T-helper 22 cell (primary cell): ENCODE data around the gene PKM.
"Not testable (repeated sequence)": the region's sequence is repeated elsewhere in the genome, so short reads cannot be mapped to it uniquely, and the experiment has no call there.

Experiments used
- DNase-seq: peaks from one replicate; pipeline ENCODE4 v3.0.0-alpha.2; 2020; ENCODE audit warnings: low read depth

Gene PKM

DNA sequence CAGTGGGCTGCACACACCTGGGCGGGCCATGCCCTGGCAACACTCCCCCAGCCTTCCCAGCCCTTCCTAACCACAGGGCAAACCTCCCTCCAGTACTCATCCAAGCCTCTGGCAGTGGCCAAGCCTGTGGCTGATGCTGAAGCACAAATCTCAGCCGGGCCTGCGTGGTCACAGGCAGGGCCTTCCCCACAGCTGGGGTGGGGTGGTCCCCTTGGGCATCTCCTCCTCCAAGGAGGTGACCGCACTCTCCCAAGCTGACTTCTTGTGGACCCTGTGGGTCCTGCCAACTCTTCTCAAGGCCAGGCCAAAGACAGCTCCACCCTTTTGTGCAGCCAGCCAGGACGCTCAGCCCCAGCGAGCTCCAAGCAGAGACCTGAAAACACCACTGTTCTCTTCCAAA lies 54.8 kb downstream of the PKM start:
- no peak for DNase-seq

DNA sequence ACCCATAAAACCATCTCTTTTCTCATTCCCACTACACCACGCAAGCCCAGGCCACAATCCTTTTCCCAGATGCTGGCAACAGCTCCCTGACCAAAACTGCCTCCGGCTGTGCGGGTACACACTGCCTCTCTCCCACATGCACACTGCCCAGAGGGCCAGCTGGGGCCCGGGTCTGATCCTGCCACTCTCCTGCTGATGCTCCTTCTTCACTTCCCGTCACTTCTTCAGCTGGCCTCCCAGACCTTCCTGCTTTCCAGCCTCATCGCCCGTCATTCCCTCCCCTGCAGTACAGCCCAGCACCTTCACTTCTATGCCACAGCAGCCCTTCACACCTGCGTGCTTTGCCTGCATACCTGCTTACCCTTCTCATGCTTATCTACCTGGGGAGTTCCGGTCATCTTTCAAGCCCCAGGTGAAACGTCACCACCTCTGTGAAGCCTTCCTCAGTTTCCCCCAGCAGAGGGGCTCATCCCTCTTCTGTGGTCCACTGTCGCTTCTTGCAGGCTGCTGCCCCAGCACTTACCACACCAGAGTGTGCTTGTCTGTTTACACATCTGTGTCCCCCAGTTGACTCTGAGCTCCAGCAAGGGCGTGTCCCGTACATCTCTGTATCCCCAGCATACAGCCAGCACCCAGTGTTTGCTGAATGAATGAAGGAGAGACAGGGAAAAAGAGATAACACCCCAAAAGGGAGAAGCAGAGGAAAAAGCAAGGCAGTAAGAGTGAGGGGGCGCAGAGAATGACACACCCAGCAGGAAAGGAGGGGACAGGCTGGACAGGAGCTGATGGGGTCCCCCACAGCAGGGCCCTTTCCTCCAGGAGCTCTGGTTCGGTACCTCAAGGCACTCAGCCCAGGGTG lies 55.6 kb downstream of the PKM start:
- no peak for DNase-seq

DNA sequence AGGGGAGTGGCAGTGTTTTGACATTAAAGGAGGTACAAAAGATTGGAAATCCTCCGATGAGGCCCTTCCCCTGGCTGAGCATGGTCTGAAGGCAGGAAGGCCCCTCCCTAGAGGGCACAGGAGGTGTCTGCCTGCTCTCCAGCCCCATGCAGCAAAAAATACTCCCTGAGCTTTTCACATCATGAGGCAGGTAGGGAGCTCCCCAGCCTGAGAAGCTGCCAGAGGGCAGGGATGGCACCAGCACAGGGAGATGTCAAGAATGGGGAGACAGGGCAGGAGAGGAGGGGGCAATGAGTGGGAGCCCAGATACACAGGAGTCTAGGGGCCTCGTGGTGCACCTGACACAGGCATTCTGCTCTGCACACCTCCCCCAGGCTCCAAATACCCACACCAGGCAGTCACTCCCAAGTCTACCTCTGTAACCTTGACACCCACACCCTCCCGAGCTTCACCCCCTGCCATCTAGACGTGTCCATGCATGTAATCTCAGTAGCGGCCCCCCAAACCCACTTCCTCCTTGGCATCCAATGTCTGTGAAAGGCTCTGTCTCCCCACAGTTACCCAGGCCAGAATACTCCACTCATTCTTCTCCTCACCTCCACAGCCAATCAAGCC lies 56.3 kb downstream of the PKM start:
- no peak for DNase-seq

DNA sequence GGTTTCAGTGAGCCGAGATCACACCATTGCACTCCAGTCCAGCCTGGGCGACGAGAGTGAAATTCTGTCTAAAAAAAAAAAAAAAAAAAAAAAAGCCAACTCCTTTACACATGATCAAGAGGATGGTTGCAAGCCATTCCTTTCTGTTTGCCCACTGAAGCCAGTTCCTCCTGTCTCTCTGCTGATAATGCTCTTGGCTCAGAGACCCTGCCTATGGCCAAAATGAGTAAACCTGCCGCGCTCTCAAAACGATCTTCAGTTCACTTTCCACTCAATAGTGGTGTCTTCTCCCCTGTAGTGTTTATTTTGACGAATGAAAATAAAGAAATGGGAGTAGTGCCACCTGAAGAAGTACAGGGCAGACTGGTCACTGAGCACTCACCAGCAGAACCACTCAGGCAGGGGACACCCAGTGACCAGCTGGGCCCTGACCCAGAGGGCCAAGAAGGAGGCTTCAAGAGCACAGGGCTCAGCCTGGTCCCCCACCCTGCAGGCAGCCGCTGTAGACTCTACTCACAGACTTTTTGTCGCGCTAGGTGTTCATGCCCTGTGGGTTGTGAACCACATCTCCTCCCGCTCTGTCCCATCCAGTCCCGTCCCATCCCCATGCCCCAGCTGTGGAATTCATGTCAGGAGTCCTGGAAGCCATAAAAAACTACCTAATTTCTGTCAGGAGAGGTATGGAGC lies 57.0 kb downstream of the PKM start:
- DNase-seq: no peak

DNA sequence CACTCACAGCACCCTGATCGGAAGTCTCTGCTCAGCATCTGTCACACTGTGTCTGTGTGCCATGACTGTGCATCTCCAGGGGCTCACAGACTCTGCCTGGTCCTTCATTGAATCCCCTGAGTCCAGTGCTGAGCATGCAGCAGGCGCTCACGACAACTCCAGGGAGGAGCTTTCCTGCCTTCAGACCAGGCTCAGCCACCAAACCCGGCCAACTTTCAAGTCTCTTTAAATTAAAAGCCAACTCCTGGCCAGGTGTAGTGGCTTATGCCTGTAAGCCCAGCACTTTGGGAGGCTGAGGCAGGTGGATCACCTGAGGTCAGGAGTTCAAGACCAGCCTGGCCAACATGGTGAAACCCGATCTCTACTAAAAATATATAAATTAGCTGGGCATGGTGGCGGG lies 57.6 kb downstream of the PKM start:
- DNase-seq: no peak

DNA sequence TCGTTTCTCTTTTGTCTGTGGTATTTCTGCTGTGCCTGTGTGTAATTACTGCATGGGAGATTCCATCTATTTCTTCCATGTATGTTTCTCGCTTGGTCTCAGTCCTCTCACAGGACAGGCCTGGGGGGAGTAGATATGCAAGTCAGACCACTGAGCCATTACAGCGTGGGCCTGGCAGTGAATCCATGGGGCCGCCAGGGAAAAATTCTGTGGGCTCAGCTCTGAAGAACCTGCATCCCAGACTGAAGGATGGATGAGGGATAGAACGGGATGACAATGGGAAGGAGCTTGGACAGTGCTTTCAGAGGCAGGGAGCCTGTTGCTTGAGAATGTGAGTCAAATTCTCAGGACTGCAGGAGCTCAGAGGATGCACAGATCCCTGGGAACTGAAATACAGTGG lies 58.2 kb downstream of the PKM start:
- DNase-seq: no peak

DNA sequence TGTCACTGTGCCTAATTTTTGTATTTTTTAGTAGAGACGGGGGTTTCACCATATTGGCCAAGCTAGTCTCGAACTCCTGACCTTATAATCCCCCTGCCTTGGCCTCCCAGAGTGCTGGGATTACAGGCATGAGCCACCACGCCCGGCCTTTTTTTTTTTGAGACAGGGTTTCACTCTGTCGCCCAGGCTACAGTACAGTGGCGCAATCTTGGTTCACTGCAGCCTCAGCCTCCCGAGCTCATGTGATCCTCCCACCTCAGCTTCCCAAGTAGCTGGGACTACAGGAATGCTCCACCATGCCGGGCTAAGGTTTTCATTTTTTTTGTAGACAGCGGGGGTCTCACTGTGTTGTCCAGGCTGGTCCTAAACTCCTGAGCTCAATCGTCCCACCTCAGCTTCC lies 59.0 kb downstream of the PKM start:
- DNase-seq: not testable (repeated sequence)

DNA sequence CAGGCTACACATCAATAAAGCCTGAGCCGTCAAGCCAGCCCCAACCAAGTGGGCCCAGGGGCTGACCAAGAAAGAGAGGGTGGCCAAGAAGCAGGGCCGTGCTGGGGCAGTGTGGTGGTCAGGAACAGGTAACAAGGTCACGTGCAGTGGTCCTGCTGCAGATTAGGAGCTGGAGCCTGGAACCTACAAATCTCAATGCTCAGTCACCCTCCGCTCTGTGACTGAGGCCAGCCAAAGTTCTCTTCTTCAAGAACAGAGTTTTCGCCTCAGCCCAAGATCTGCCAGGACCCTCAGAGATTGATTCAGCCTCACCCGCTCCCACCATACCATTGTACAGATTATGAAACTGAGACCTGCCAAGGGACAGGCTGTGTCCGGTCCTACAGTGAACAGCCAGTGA lies 60.3 kb downstream of the PKM start:
- no peak for DNase-seq

DNA sequence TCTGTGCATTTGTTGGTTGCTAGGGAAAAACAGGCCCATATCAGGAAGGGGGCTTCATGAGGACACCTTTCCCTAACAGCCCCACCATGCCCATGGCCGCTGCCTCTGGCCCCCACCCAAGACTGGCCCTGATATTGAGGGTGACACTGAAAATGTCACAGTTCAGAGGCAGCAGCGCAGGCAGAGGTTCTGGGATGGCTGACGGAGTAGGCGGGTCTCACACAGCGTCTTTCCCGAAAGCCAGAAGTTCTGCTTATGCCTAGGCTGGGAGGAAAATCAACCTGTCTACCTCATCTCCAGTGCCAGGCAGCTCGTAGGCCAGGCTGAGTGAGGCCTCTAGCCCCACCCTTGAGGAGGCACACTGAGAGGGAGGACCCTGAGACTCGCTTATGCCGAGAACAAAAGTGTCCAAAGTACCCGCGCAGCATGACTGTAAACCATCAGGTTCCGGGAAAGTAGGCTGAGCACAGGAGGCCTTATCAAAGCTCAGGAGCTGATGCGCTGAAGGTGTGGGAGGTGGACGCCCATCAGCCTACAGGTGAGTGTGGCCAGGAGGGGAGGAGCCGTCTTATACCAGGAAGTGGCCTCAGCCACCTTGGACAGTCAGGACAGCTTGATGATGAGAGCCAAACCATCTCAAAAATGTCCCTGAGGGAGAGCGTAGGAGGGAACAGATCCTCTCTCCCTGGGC lies 60.9 kb downstream of the PKM start:
- no peak for DNase-seq

DNA sequence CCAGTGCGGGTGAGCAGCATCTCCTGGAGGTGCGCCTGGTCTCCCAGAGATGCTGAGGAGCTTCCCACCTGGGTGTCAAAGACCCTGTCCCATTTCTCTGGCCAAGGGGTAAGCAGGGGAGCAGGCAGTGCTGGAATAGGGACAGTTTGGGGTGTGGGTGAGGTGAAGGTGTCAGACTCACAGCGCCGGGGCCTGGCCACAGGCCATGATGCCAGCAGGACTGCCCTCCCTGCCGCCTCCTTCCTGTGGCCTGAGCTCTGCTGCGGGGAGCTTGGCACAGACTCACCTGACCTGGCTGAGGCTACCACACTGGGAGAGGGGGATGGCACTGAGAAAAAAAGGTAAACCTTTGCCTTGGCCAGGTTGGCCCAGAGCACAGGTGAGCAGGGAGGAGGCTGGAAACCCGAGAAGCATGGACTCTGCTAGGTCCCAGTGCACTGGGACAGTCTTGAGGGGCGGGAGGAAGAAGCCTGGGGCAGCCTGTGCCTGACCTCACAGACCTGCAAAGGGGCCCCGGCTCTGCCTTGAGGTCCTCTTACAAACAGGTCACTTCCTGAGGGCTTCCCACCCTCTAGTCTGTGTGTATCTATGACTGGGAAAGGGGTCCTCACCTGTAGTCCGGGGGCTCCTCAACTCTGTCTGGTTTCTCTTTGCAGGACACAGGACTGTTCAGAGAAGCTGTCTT lies 61.6 kb downstream of the PKM start:
- no peak for DNase-seq

DNA sequence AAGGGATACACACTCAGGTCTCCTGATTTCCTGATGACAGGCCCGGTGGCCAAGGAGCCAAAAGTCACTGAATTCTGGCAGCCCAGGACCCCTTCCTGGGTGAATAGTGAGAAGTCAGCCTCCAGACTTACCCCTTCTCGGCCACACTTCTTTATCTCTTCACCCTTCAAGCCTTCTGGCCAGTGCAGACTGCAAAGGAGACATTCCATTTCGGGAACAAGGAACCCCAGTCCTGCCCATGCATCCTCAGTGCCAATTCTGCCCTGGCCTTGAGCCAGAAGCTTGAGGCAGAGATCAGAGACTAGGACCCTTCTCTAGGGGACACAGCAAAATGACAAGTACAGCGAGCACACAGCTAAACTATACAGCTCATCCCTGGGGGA lies 62.2 kb downstream of the PKM start:
- DNase-seq: no peak

DNA sequence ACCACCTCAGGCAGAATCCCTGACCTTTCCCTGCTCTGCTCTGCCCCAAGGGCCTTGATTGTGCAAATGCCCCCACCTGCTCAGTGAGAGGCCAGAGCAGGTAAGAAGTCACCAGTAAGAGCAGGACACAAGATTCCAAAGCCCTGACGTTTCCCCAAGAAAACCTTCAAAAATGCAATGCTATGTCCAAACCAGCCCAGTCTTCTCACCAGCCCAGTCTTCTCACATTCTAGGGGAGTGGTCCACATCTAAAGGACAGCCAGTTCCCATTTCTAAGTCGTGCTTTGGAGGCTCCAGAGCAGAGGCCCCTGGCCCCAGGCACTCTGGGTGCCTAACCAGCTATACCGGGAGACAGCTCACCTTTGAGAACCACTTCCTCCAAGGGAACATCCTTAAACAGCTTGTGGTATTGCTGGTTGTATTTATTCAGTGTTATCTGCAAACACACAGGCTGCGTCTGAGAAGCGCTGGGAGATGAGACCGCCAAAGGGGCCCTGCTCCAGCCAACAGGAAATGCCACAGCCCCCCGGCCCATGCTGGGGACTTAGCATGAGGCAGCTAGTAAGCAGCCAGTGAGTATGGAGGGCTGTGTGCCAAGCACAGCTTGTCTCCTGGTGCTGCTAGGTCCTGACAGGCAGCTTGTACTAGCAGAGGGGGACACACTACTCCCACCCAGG lies 62.7 kb downstream of the PKM start:
- DNase-seq: no peak

DNA sequence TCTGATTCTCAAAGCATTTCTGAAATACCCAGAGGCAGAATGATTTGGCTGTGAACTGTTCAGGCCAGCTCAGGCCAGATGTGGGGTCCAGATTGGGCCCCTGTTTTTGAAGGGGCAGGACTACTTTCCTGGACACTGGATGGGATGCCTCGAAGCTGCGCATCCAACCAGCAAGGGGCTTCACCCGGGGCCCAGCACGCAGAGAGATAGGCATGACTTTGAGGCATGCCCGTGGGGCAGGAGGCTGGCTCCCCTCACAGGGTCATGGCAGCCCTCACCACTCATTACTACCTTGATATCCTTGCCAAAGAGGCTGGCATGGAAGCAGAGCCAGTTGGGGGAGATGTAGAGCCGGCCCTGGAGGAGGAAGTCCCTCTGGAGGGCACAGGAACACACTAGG lies 63.5 kb downstream of the PKM start:
- no peak for DNase-seq

DNA sequence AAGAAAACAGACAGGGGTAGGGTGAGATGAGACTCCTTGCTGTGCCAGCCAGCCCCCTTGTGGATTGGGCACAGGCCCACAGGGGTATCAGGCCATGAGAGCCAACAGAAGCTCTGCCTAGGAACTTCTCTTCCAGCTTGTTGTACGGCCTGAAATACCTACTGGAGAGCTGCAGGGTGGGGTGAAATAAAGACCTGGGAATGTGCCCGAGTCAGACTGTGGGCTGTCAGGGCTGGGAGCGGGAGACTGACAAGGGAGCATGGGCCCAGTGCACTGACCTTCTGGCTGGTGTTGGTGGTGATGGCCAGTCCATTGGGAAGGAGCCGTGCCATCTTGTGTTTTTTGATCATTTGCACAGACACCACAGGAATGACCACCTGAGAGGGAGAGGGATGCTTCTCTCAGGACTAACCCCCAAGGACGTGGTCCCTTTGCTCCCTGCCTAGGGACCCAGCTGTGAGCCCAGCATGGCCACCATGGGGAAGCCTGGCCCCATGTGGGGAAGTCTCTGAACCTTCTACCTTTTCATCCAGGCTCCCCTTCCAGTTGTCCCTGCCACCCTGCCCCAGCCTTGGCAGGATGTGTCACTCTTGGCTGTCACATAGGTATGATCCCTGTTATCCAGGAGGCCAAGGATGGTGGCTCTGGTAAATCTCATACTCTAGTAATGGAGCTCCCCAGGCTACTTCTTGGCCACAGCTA lies 64.1 kb downstream of the PKM start:
- DNase-seq: no peak

DNA sequence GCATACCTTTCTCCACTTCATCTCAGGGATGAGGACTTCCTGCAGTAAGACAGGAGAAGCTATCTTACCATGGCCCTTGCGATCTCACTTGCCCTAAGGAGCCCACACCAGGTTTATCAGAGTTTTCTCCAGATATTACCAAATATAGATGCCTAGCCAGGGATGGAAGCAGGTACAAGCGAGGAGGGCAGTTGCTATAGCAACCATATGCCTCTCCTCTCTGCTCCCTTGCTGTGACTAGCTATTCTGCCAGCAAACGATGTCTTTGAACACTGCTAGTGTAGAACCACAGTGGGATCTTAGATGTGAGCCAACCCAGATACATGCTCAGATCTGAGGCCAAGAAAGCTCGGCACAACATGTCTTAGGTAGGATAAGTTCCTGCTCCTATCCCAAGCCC lies 67.3 kb downstream of the PKM start:
- no peak for DNase-seq

DNA sequence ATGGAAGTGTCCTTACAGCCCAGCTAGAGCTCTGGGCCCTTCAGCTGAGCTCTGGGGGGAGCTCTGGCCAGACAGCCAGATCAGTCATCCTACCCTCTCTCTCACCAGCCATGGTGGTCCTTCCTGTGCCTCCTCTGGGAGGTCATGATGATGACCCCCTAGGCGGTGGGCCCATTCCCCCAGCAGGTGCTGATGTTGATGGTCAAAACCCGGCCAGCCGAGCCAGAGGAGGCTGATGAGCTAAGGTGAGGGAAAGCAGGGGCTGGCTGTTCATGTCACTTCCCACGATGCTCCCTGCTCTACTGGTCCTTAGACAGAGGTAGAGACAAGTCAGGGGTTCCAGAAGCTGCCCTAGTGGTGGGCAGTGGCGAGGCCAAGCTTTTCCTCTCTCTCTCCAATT lies 68.4 kb downstream of the PKM start:
- DNase-seq: no peak

DNA sequence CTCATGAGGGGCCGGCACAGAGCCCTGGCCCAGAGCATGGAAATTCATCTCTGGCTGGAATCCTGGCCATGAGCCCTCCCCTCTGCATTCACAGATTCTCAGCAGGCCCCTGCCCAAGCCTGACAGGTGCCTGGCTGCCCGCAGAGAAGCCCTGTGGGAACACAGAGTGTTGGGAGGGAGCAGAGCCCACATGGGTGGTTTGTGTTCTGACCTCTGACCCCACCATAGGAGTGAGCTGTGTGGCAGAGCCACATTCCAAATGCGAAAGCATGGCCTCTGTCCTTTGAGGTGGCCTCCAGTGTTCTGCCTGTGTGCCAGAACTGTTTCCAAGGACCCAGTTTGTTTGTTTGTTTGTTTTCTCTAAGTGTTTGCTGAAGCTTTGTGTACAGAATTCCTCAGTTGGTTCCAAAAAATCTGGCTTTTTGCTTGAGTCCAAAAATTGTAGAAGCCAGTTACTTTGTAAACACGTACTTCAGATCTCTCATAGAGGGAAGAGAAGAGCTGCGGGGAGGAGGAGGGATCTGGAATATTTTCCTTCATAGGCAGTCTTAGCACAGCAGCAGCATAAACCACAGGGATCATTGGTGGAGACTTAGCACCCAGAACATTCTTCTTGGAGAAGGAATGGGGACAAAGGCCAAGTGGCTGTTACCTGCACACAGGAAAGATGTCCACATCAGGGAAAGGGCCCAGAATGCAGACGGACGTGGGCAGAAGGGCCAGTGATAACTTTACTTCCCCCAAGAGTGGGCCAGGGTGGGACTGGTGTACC lies 69.4 kb downstream of the PKM start:
- DNase-seq: no peak

DNA sequence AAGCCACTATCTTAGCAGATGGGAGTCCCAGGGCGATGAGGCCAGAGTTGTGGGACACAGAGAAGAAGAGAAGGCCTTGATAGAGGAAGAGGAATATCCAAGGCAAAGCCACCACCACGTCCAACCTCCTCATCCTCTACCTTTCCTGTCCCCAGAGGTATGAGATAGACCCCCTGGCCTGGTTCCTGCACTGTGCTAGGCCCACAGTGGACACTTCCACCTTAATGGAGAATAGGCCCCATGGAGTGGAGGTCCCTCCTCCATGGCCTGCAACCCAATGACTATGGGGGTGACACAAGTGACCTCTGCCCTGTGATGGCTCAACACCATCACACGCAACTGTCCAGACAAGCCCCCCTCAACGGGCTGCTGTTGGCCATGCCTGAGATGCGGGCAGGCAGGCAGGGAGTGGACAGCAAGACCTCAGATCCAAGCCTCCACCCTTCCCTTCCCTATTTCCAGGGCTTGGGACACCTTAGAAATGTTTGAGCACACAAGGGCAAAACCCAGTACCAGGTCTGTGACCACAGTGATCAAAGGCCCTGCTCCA lies 70.2 kb downstream of the PKM start:
- DNase-seq: no peak

DNA sequence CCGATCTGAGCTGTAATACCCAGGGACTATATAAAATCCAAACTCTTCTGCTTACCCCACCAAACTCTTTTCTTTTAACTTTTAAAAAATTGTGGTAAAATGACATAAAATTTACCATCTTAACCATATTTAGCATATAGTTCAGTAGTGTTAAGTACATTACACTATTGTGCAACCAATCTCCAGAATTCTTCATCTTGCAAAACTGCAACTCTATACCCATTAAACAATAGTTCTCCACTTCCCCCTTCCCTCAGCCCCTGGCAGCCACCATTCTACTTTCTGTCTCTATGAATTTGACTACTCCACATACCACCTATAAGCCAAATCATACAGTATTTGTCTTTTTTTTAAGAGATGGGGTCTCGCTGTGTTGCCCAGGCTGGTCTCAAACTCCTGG lies 74.1 kb downstream of the PKM start:
- no peak for DNase-seq
